HG03095 (cell line): ENCODE measurements around the gene THADA.
"Not testable (repeated sequence)": the region's sequence is repeated elsewhere in the genome, so short reads cannot be mapped to it uniquely, and the experiment has no call there.

ENCODE experiments used
- ATAC-seq: cut with Tn5 transposase; IDR thresholded peaks from one replicate; pipeline ENCODE4 v1.9.1; 2021; ENCODE audit warnings: moderate library complexity; ENCODE audit not compliant: unreplicated experiment

Gene THADA

DNA sequence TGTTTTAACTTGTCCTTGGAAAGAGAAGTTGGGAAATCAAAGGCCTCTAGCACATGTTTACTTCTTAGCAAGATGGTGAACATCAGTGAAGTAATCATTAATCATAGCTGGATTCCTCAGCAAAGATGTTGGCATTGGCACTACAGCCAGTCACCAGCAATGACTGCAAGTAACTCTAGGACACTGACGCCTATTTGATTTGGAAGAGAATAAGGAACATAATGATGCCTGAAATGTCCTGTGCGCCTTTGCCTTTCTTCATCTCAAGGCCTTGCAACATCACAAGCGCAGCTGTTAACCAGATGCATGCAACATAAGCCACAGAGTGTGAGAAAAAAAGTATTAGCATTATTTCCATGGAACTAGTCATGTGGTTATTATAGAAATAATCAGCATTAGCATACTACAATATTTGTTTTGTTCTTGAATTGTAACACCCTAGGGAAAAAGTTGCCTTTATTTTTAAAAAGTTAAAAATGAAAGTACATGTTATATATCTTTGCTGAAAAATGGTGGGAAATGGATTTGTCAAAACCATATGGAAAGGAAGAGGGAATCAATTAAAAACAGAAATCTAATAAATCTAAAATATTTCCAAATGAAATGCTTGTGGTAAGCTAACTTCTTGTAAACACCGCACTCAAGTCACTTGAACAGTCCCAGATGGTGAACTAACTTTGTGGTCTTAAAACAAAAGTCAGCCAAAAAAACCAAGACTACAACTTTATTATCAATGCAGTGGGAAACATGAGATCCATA, 55.6 kb downstream of the THADA start:
- ATAC-seq = no peak

DNA sequence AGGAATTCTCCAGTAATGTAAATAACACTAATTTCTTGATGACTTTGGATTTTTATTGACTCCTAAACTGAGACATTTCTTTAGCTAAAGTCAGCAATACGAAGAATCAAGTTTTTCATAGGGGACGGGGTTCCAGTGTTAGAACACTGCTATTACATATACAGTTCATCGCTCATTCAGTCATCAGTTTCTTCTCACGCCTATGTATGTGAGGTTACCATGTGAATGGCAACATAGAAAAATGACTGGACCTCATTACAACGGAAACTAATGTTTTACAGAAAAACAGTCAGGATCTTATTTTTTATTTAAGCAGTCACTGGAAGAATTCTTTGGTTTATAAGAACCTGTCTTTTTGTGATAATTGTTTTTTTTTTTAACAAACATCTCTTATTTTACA, 56.4 kb downstream of the THADA start:
- ATAC-seq = no peak

DNA sequence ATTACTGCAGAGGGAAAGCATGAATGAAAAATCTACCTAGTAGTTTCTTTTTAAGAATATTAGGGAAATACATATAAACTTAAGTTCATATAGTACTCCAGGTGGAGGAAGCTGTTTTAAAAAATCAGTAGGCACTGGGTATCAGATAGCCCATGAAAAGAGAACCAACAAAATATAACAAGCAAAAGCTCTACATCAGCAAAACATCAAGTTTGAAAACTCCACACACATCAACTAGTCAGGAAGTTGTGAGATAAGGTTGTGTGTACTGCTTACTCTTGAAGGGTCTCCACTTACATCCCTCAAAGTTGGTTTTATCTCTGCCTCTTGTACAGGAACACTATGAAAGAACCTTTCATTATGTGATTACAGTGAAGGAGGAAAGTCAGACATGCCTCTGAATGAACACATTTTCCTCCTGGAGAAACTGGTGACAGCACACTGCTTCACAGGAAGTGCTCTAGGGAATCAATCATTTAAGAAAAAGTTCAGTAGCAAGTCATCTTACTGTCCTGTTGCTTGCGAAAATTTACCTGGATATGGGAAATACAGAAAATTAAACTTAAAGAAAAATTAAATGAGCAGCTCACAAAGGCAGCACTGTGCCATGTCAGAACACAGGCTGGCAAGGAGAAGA, 57.7 kb downstream of the THADA start:
- no peak for ATAC-seq

- no peak for ATAC-seq
Measured at GRCh38 chr2:43537137-43537536, 58.7 kb downstream of the THADA start.

DNA sequence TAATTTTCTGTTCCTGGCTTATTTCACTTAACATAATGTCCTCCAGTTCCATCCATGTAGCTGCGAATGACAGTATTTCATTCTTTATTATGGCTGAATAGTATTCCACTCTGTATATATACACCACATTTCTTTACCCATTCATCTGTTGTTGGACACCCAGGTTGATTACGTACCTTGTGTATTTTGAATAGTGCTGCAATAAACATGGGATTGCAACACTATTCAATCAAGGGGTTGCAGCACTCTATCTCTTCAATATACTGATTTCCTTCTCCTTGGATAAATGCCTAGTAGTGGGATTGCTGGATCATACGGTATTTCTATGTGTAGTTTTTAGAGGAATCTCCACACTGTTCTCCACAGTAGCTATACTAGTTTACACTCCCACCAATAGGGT, 61.3 kb downstream of the THADA start:
- no peak for ATAC-seq

DNA sequence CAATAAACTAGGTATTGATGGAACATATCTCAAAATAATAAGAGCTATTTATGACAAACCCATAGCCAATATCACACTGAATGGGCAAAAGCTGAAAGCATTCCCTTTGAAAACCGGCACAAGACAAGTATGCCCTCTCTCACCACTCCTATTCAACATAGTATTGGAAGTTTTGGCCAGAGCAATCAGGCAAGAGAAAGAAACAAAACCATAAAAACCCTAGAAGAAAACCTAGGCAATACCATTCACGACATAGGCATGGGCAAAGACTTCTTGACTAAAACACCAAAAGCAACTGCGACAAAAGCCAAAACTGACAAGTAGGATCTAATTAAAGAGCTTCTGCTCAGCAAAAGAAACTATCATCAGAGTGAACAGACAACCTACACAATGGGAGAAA, 63.3 kb downstream of the THADA start:
- ATAC-seq = not testable (repeated sequence)

DNA sequence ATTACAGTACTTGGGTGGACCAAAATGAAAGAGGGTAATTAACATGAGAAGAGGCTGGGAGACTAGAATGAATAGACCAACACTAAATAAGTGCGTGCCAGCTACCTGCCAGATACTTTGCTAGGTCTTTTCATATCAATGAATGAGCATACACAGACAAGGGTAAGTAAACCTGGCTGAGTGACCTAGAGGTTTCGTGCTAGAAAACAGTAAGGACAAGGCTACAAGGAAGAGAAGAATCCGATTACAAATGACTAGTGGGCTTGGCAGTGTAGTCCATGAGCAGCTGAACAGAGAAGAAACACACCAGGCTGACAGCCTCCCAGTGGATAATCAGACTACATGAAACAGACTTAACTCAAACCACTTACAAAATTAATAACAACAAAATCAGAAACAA, 64.6 kb downstream of the THADA start:
- ATAC-seq = no peak

DNA sequence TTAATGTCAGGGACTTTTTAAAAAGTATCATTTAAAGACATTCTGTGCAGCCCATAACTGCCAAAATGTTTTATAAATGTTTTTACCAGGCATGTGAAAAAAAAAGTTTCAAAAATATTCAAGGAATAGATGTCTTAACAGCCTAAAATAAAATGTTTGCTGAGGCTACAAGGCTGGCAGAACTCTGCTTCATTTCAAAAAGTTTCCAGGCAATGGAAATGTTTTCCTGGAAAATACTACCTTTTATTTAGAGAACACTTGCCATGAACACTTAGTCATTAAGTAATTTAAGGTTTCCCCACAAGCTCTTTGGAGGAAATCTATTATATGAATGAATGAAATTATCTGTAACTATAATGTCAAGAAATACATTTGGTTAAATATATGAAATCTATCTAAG, 68.8 kb downstream of the THADA start:
- no peak for ATAC-seq

GRCh38 chr2:43525506-43525905, 70.3 kb downstream of the THADA start:
- no peak for ATAC-seq

GRCh38 chr2:43524177-43524965, 71.5 kb downstream of the THADA start:
- no peak for ATAC-seq

- ATAC-seq = no peak
Measured at GRCh38 chr2:43522177-43522576, 73.7 kb downstream of the THADA start.

DNA sequence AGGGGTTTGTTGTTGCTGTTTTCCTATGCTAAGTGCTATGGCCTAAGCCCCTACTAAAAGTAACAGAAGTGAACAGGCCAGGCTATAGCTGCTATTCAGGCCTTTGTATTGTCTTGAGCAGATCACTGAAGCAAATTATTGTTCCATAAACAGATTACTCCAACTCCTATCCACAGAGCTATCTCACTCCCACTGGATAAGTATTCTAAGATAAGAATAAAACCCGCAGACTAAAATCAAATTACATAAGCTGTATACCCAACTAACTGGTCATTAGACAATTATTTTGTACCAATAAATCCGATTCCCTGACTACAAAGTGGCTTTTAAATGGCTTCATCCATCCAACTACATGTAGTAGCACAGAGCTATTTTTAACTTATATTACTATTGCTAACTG, 74.3 kb downstream of the THADA start:
- ATAC-seq = no peak

GRCh38 chr2:43520919-43521318, 74.9 kb downstream of the THADA start:
- no peak for ATAC-seq

GRCh38 chr2:43519643-43520221, 76.1 kb downstream of the THADA start:
- ATAC-seq = no peak

DNA sequence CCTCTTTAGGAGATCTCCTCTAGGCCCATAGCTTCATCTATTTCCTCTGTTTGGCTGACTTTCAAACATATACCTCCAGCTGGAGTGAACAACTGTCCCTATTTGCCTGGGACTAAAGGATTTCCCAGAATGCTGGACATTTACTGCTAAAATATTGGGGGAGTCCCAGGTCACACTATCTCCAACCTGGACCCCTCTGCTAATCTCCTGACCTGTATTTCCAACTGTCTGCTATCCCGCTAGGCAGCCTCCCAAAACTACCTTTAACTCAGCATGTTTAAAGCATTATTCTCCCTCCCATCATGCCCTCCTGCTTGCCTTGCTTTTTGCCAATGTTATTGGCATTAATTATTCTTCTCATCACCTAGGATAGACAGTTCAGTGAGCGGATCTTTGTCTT, 77.1 kb downstream of the THADA start:
- no peak for ATAC-seq

DNA sequence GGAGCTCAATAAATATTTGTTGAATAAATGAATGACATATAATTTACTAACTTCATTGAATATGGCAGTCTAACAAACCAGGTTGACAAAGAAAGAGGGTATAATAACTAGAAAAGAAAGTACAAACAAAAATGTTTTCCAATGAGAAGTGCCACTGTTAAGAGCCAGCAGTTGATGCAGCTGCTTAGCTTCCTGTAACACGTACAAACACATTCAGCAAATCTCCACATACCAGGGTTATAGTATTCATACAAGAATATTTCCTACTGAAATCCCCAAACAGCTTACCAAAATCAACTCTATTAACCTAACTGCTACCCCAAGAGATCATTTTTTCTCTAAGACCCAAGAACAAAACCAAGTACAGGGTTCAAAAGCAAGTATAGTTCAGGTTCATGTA, 77.7 kb downstream of the THADA start:
- ATAC-seq = no peak

- ATAC-seq = no peak
Measured at GRCh38 chr2:43515807-43516497, 79.9 kb downstream of the THADA start.

GRCh38 chr2:43515248-43515647, 80.6 kb downstream of the THADA start:
- ATAC-seq = no peak

- ATAC-seq = no peak
Measured at GRCh38 chr2:43513796-43514195, 82.0 kb downstream of the THADA start.

GRCh38 chr2:43513216-43513615, 82.6 kb downstream of the THADA start:
- peak; percentile 63 for ATAC-seq

DNA sequence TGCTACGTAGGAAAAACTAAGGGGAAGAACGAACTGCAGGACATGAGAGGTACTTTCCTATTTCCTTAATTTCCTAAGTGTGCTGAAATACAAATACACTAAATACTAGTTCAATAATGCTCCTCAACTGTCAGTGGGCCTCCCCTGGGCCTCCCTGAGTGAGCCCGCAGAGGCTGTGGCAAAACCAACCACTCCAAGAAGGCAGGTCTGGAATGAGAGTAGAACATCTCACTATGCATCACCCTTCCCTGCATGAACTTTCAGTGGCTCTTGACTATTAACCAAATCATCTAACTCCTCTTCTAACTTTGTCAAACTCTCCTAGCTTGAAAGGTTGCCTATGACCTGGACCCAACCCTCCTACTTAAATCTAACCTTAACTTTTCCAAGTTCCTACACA, 84.6 kb downstream of the THADA start:
- no peak for ATAC-seq
